ENCODE data around the gene NMD3. TPM values are rescaled to one million over a fixed set of nuclear protein-coding genes. Genes with fewer than 3 reads are reported as not detected.
"Not testable (repeated sequence)": the region's sequence is repeated elsewhere in the genome, so short reads cannot be mapped to it uniquely, and the experiment has no call there.

NMD3 gene
- total RNA-seq, 3 donors from 2014 or later (not counting 1 experiment from before 2014, with no cell fraction given), result 40.7 to 51.1 (median 43.6) TPM

DNA sequence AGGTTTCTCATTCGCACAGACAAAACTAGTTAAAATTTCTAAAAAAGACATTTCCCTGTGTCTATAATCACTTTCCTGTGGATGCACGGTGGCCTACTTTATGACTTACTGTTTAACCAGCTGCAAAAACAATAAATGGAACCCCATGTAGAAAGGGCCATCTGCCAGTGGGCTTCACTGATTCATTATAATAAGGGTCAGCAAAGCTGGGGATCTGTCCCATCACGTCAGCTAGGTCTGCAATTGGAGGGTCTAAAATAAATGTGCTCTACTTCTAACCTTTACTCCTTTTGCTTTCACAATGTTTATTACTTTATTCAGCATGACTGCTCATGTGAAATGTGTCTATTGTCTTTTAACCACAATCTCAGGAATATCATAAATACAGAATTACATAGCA lies 43.1 kb upstream of the NMD3 start:
- H3K27me3 Mint-ChIP-seq (ENCODE audit: low read depth in 2 of 2), result peaks cover 6 to 22% of the 10 kb centered on the region in 2 donors
- no peaks in the 10 kb centered on the region for H3K36me3 Mint-ChIP-seq
- no peak overlapping the region for H3K27ac Mint-ChIP-seq
- no peak overlapping the region for H3K4me3 Mint-ChIP-seq
- Histone ChIP-seq H3K27me3 (ENCODE audit: control insufficient read depth, insufficient read depth, low read length) (no peaks in the 10 kb centered on the region), H3K4me1 (ENCODE audit: control insufficient read depth, insufficient read depth, low read length) (no peaks in the 10 kb centered on the region), H3K9me3 (ENCODE audit: control insufficient read depth, insufficient read depth, low read length) (no peaks in the 10 kb centered on the region), H3K36me3 (ENCODE audit: control insufficient read depth, insufficient read depth, low read length) (no peaks in the 10 kb centered on the region), H3K4me3 (ENCODE audit: low read length) (no peak overlapping the region), H3K27ac (ENCODE audit: low read length) (no peak overlapping the region)
- no peak for ATAC-seq
- H3K9me3 Mint-ChIP-seq, result no peaks in the 10 kb centered on the region
- no peaks in the 10 kb centered on the region for H3K4me1 Mint-ChIP-seq
- WGBS (ENCODE audit: insufficient coverage), result 81% methylated on average over 3 of the region's 3 CpGs
- TF ChIP-seq CTCF (IDR thresholded peaks at IDR 0.05), result no peak
- intact Hi-C loops (cut with micrococcal nuclease), result no loop called here
- DNase-seq, result no peak

- DNase-seq; H3K36me3 ChIP-seq (ENCODE audit: control insufficient read depth, insufficient read depth, low read length); H3K4me1 ChIP-seq (ENCODE audit: control insufficient read depth, insufficient read depth, low read length); ATAC-seq; H3K27me3 ChIP-seq (ENCODE audit: control insufficient read depth, insufficient read depth, low read length); H3K4me1 Mint-ChIP-seq; intact Hi-C loops (cut with micrococcal nuclease); H3K9me3 Mint-ChIP-seq; H3K36me3 Mint-ChIP-seq; H3K9me3 ChIP-seq (ENCODE audit: control insufficient read depth, insufficient read depth, low read length); H3K27ac ChIP-seq (ENCODE audit: low read length); H3K27ac Mint-ChIP-seq; H3K4me3 Mint-ChIP-seq; H3K4me3 ChIP-seq (ENCODE audit: low read length): not testable (repeated sequence)
- 87% methylated on average over 1 of the region's 1 CpG for WGBS (ENCODE audit: insufficient coverage)
- H3K27me3 Mint-ChIP-seq (ENCODE audit: low read depth in 2 of 2), result peaks cover 12 to 25% of the 10 kb centered on the region in 2 donors
Measured at GRCh38 chr3:161181371-161181770, 39.7 kb upstream of the NMD3 start.

DNA sequence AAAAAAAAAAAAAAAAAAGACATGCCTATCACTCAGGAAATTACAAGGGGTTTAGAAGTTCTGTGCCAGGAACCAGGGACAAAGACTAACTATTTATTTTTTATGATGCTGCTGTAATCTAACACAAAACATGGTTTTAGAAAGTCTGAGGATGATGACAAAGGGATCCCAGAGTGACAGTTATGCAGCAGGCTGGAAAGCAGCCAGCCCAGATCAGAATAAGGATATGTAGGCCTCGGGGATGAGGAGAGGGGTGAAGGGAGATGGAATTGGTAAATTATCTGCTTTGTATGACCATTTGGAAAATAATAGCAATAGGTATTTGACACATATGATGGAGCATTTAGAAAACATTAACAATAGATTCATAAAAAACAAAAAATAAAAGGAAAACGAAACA lies 34.1 kb upstream of the NMD3 start:
- TF ChIP-seq CTCF (IDR thresholded peaks at IDR 0.05), result no peak
- Histone ChIP-seq H3K4me3 (ENCODE audit: low read length) (no peak overlapping the region), H3K36me3 (ENCODE audit: control insufficient read depth, insufficient read depth, low read length) (no peaks in the 10 kb centered on the region), H3K9me3 (ENCODE audit: control insufficient read depth, insufficient read depth, low read length) (no peaks in the 10 kb centered on the region), H3K27me3 (ENCODE audit: control insufficient read depth, insufficient read depth, low read length) (no peaks in the 10 kb centered on the region), H3K27ac (ENCODE audit: low read length) (no peak overlapping the region), H3K4me1 (ENCODE audit: control insufficient read depth, insufficient read depth, low read length) (no peaks in the 10 kb centered on the region)
- Mint-ChIP-seq H3K4me3 (no peak overlapping the region), H3K4me1 (no peaks in the 10 kb centered on the region), H3K36me3 (no peaks in the 10 kb centered on the region), H3K27me3 (ENCODE audit: low read depth in 2 of 2) (peaks cover 8 to 23% of the 10 kb centered on the region in 2 donors), H3K9me3 (no peaks in the 10 kb centered on the region), H3K27ac (no peak overlapping the region)
- WGBS (ENCODE audit: insufficient coverage), result 50% methylated on average over 1 of the region's 2 CpGs
- no peak for DNase-seq
- intact Hi-C loops (cut with micrococcal nuclease), result no loop called here
- no peak for ATAC-seq

- peaks cover 0 to 5% of the 10 kb centered on the region in 2 donors for H3K27me3 Mint-ChIP-seq (ENCODE audit: low read depth in 2 of 2)
- 83% methylated on average over 4 of the region's 6 CpGs for WGBS (ENCODE audit: insufficient coverage)
Measured at GRCh38 chr3:161197855-161198850, 23.0 kb upstream of the NMD3 start.

More at GRCh38 chr3:161197855-161198850, 23.0 kb upstream of the NMD3 start:
- no peaks in the 10 kb centered on the region for H3K36me3 Mint-ChIP-seq
- H3K9me3 Mint-ChIP-seq, result no peaks in the 10 kb centered on the region
- Histone ChIP-seq H3K27ac (ENCODE audit: low read length) (no peak overlapping the region), H3K27me3 (ENCODE audit: control insufficient read depth, insufficient read depth, low read length) (no peaks in the 10 kb centered on the region), H3K4me3 (ENCODE audit: low read length) (no peak overlapping the region), H3K9me3 (ENCODE audit: control insufficient read depth, insufficient read depth, low read length) (no peaks in the 10 kb centered on the region), H3K4me1 (ENCODE audit: control insufficient read depth, insufficient read depth, low read length) (no peaks in the 10 kb centered on the region), H3K36me3 (ENCODE audit: control insufficient read depth, insufficient read depth, low read length) (no peaks in the 10 kb centered on the region)
- no peak overlapping the region for H3K4me3 Mint-ChIP-seq
- ATAC-seq, result no peak
- no peak for DNase-seq
- no peaks in the 10 kb centered on the region for H3K4me1 Mint-ChIP-seq
- H3K27ac Mint-ChIP-seq, result no peak overlapping the region
- intact Hi-C loops (cut with micrococcal nuclease), result no loop called here
- TF ChIP-seq CTCF (IDR thresholded peaks at IDR 0.05), result no peak

Data from natural killer cell (primary cell).